Activated T-helper 1 cell treated with anti-CD3 and anti-CD28 coated beads, Interleukin-2, amount 50 U/mL, for 16 hours (primary cell): ENCODE measurements around the gene GYG1.
A peak's percentile ranks its signal among the peaks of the same experiment; 100 is the strongest.

Source experiments
- DNase-seq, 2 donors: peaks; one replicate each; pipeline ENCODE4 v3.0.0-alpha.2; 2020; ENCODE audit warnings: low read depth in 1 of 2, low spot score in 1 of 2

The GYG1 gene

GRCh38 chr3:148991219-148992026 is at the start of gene GYG1:
Gene GYG1 (plus strand): TSS chr3:148991540. CDS start chr3:148991641, 101 bp downstream.
- DNase-seq = peak; percentile 56 to 71

- DNase-seq = no peak
These were observed 47.7 kb upstream of the GYG1 start for GRCh38 chr3:148943506-148944205.

- no peak for DNase-seq
These were observed 46.2 kb upstream of the GYG1 start for GRCh38 chr3:148945116-148945515.

GRCh38 chr3:148948913-148949657 is 42.3 kb upstream of the GYG1 start:
- DNase-seq = no peak

GRCh38 chr3:148950806-148951205 is 40.5 kb upstream of the GYG1 start:
- DNase-seq = no peak

- DNase-seq = no peak
These were observed 39.6 kb upstream of the GYG1 start for GRCh38 chr3:148951599-148952361.

- no peak for DNase-seq
These were observed 38.2 kb upstream of the GYG1 start for GRCh38 chr3:148953094-148953493.

GRCh38 chr3:148954981-148955380 is 36.4 kb upstream of the GYG1 start:
- no peak for DNase-seq

GRCh38 chr3:148955544-148956346 is 35.6 kb upstream of the GYG1 start:
- no peak for DNase-seq

- no peak for DNase-seq
These were observed 33.8 kb upstream of the GYG1 start for GRCh38 chr3:148957586-148957985.

GRCh38 chr3:148958696-148959095 is 32.6 kb upstream of the GYG1 start:
- no peak for DNase-seq

GRCh38 chr3:148962513-148962912 is 28.8 kb upstream of the GYG1 start:
- DNase-seq = no peak

GRCh38 chr3:148964809-148965208 is 26.5 kb upstream of the GYG1 start:
- no peak for DNase-seq

- no peak for DNase-seq
These were observed 23.0 kb upstream of the GYG1 start for GRCh38 chr3:148968321-148968720.

- no peak for DNase-seq
These were observed 21.1 kb upstream of the GYG1 start for GRCh38 chr3:148970271-148970670.

- no peak for DNase-seq
These were observed 19.8 kb upstream of the GYG1 start for GRCh38 chr3:148971401-148972163.

GRCh38 chr3:148974726-148975125 is 16.6 kb upstream of the GYG1 start:
- DNase-seq = no peak

- DNase-seq = no peak
These were observed 16.1 kb upstream of the GYG1 start for GRCh38 chr3:148975248-148975647.

GRCh38 chr3:148975696-148976095 is 15.6 kb upstream of the GYG1 start:
- DNase-seq = no peak

- no peak for DNase-seq
These were observed 10.1 kb upstream of the GYG1 start for GRCh38 chr3:148981273-148981672.
